Measurements from ENCODE around the gene NRXN3. TPM values are rescaled to one million over a fixed set of nuclear protein-coding genes. Genes with fewer than 3 reads are reported as not detected.

The NRXN3 gene
- total RNA-seq, 1 experiment from 2014 or later: not detected

- TF ChIP-seq REST (IDR thresholded peaks at IDR 0.05; ENCODE audit: low read depth) (no peak), EZH2phosphoT487 (IDR thresholded peaks at IDR 0.05; ENCODE audit: borderline replicate concordance) (no peak), RAD21 (IDR thresholded peaks at IDR 0.05; ENCODE audit: low read depth) (no peak)
These were observed 1262.5 kb downstream of the NRXN3 start (continued) for GRCh38 chr14:79432640-79433039.

GRCh38 chr14:79436335-79436734, 1266.2 kb downstream of the NRXN3 start:
- no peaks in the 10 kb centered on the region for H3K4me1 ChIP-seq (ENCODE audit: control insufficient read depth in 1 of 2, insufficient read depth in 2 of 2, low read length in 2 of 2)
- ChIA-PET POLR2A (no interaction called here), RAD21 (ENCODE audit: low non-redundant PET in 1 of 2, low total read pairs in 2 of 2, uncharacterized antibody in 2 of 2, unreplicated experiment in 2 of 2) (no interaction called here), CTCF (no interaction called here)
- DNase-seq (ENCODE audit: low read depth, low spot score) (no peak), ATAC-seq (no peak)
- no TSS peak for BruUV-seq (replicated peaks)
- H4K20me1 ChIP-seq (ENCODE audit: insufficient read depth): no peaks in the 10 kb centered on the region
- no peak overlapping the region for H2AFZ ChIP-seq (ENCODE audit: low read depth, low read length, poor library complexity, severe bottlenecking)
- no peak overlapping the region for H3K4me2 ChIP-seq (ENCODE audit: low read length)
- H3K36me3 ChIP-seq (ENCODE audit: control insufficient read depth in 1 of 2, insufficient read depth in 2 of 2, low read length in 2 of 2): no peaks in the 10 kb centered on the region
- H3K9me2 ChIP-seq (ENCODE audit: insufficient read depth): no peaks in the 10 kb centered on the region
- intact Hi-C loops (cut with micrococcal nuclease): no loop called here
- no peak for TF ChIP-seq EGR1 (IDR thresholded peaks at IDR 0.05; ENCODE audit: low read depth)
- no peak for TF ChIP-seq ELF1 (IDR thresholded peaks at IDR 0.05; ENCODE audit: borderline replicate concordance, low read depth)
- no peak for TF ChIP-seq JUND (IDR thresholded peaks at IDR 0.05)
- no peak for TF ChIP-seq RAD21 (IDR thresholded peaks at IDR 0.05; ENCODE audit: low read depth)
- TF ChIP-seq ZNF274 (IDR thresholded peaks at IDR 0.05; ENCODE audit: low read depth, low read length): no peak
- TF ChIP-seq ZBTB33 (IDR thresholded peaks at IDR 0.05; ENCODE audit: extremely low read depth, insufficient replicate concordance, low read length): no peak
- no peak for TF ChIP-seq MAX (IDR thresholded peaks at IDR 0.05)
- no peak for TF ChIP-seq POLR2AphosphoS5 (IDR thresholded peaks at IDR 0.05; ENCODE audit: low read depth, low read length)
- TF ChIP-seq YY1 (IDR thresholded peaks at IDR 0.05; ENCODE audit: extremely low read depth, insufficient replicate concordance, low read depth, low read length): no peak
- no peak for TF ChIP-seq CBX3 (IDR thresholded peaks at IDR 0.05; ENCODE audit: low read depth)
- no peak for TF ChIP-seq SP1 (IDR thresholded peaks at IDR 0.05; ENCODE audit: low read depth)
- no peak for TF ChIP-seq SRF (IDR thresholded peaks at IDR 0.05; ENCODE audit: low read depth)
- no peak for TF ChIP-seq SIN3A (IDR thresholded peaks at IDR 0.05; ENCODE audit: low read depth)
- TF ChIP-seq ATF3 (IDR thresholded peaks at IDR 0.05): no peak
- no peak for TF ChIP-seq EZH2 (IDR thresholded peaks at IDR 0.05)
- no peak for TF ChIP-seq ZFX (IDR thresholded peaks at IDR 0.05)
- TF ChIP-seq CEBPB (IDR thresholded peaks at IDR 0.05; ENCODE audit: low read depth): no peak
- H3K27ac ChIP-seq (ENCODE audit: low read depth, low read length): no peak overlapping the region
- H3K4me3 ChIP-seq (replicated peaks in 1 of 2; ENCODE audit: low read depth in 1 of 2, low read length in 2 of 2): no peak overlapping the region
- H3K9me3 ChIP-seq (ENCODE audit: control insufficient read depth in 1 of 2, insufficient read depth in 1 of 2, low read depth in 1 of 2, low read length in 2 of 2): peaks cover 5 to 18% of the 10 kb centered on the region in 2 experiments; a peak in 2 of 4 replicates
- no peaks in the 10 kb centered on the region for H3K27me3 ChIP-seq (ENCODE audit: insufficient read depth, low read length)
- no peak overlapping the region for H3K9ac ChIP-seq (ENCODE audit: low read length)
- H3K79me2 ChIP-seq (ENCODE audit: insufficient read depth, low read length): no peaks in the 10 kb centered on the region

Data from HCT116 (cell line).